HG03060 (cell line): ENCODE results near the gene CFAP46.

ENCODE experiments used
- ATAC-seq: cut with Tn5 transposase; IDR thresholded peaks from one replicate; pipeline ENCODE4 v1.9.1; 2021; ENCODE audit warnings: low read depth, moderate number of reproducible peaks; ENCODE audit not compliant: unreplicated experiment

Gene CFAP46

DNA sequence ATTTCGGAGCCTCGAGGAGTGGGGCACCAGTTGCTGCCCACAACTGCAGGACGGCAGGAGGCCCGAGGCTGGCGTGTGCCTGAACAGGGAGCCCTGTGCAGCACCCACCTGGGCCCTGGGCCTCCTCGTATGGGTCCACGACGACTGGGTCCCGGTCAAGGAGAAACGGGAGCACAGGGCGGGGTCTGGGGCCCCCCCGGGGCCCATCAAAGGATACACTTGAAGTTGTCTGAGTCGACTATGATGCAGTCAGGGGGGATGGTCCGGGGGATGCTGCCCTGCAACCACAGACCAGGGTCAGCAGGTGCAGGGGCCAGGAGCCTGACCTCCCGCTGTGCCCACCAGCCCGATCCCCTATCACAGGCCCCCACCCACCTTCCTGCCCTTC is 127.9 kb downstream of the CFAP46 start:
- no peak for ATAC-seq

DNA sequence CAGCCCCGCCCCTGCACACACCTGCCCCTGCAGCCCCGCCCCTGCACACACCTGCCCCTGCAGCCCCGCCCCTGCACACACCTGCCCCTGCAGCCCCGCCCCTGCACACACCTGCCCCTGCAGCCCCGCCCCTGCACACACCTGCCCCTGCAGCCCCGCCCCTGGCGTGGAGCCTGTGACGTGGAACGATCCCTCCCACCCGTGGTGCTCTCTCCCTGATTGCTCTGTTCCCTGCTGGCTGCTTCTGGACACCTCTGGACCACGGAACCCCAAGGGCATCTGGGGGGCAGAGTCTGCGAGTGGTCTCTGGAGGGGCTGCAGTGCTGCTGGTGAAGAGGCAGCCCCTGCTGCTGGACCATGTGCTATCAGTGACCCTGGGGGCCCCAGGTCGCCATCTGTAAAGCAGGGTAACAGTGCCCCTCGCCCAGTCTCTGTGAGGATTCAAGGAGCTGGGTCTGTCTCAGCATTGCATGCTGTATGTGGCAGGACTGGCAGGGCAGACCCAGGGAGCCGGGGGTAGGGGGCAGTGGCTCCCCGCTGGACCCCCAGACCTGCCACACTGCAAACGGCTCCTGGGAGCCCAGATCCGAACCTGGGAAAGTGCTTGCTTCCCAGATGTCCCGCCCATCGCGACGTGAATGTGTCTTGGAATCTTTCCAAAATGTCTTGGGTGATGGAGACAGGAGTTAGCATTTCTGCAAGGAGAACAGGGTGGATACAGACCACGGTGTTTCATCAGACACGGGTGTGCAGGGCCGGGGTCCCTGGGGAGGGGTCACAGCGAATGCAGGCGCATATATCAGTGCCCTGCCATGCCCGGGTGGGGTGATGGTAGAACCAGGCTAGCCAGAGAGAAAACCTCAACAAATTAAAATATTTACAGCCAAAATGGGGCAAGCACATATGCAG is 128.6 kb downstream of the CFAP46 start:
- ATAC-seq: no peak

DNA sequence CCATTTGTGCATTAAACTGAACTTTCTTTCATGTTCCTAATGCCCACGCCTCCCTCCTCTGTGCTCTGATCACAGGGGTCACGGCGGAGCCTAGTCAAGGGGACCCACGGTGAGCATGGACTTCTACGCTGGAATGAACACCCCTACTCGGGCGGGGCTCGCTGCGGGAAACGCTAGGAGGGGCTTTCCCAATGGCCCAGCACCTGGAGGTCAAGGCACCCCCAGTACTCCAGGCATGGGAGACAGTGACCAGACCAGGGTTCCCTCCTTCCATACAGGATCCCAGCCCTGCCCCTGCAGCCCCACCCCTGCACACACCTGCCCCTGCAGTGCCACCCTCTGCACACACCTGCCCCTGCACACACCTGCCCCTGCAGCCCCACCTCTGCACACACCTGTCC is 129.4 kb downstream of the CFAP46 start:
- no peak for ATAC-seq

- no peak for ATAC-seq
Measured at GRCh38 chr10:132812520-132812919, 129.8 kb downstream of the CFAP46 start.

- ATAC-seq: no peak
Measured at GRCh38 chr10:132811891-132812481, 130.4 kb downstream of the CFAP46 start.

DNA sequence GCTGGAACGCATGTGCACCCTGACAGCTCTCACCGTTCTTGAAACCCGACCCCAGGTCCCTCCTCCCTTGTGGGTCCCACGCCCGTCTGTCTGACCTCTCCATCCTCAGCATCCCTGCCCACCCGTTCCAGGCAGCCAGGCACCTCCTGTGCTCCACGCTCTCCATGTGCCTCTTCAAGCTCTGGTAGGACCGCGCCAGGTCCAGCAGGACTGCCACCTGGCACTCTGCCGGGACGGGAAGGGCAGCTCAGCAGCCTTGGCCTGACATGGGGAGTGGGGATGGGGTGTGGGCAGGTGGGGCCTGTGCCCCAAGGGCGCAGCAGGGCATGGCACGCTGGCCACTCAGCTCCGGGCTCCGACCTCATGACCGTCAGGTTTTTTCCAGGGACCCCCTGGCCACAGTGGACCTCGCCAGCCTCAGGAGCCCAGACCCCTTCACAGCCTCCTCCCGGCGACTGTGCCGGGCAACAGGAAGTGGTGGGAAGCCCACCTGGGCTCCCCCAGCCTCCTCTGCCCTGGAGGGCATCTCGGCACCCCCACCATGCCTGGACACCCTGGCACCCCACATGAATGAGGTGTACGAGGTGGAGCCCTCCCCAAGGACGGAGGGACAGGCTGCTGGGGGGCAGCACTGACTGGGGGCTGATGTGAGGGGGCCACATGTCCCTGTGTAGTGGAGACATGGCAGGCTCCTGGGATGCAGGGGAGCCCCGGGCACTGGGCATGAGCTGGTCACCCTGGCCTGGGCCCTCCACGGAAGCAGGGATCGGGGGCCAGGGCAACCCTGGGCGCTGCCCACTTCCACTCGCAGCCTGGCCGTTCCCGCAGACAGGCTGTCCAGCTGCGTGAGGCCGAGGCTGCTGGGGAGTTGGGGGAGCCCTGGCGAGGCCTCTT is 131.3 kb downstream of the CFAP46 start:
- ATAC-seq: no peak

DNA sequence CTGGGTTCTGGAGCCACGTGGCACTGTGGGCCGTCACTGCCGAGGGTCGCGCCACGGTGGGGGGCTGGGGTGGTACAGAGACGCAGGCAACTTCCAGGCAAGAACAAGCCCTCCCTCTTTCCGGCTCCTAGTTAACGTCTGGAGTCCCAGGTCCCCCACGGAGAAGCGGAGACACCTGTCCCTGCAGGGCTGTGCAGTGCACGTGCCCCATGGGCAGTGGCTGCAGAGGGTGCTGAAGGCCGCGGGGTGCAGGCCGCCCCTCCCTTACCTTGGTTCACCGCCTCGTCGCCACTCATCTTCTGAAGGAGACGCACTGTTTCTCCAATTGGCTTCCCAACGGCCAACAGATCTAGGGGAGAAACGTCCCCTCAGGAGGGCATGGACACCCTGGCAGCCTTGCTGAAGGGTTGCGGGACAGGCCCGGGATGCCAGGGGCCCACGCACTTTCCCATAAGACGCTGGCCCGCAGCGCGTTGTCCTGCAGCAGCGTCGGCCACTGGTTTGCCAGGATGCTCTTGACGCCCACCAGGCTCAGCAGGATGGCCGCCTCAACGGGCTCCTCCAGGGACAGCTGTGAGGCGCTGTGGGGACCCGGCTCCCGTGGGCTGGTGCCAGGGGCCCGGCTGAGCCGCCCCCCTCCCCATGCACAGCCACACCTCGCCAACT is 132.1 kb downstream of the CFAP46 start:
- ATAC-seq: no peak

DNA sequence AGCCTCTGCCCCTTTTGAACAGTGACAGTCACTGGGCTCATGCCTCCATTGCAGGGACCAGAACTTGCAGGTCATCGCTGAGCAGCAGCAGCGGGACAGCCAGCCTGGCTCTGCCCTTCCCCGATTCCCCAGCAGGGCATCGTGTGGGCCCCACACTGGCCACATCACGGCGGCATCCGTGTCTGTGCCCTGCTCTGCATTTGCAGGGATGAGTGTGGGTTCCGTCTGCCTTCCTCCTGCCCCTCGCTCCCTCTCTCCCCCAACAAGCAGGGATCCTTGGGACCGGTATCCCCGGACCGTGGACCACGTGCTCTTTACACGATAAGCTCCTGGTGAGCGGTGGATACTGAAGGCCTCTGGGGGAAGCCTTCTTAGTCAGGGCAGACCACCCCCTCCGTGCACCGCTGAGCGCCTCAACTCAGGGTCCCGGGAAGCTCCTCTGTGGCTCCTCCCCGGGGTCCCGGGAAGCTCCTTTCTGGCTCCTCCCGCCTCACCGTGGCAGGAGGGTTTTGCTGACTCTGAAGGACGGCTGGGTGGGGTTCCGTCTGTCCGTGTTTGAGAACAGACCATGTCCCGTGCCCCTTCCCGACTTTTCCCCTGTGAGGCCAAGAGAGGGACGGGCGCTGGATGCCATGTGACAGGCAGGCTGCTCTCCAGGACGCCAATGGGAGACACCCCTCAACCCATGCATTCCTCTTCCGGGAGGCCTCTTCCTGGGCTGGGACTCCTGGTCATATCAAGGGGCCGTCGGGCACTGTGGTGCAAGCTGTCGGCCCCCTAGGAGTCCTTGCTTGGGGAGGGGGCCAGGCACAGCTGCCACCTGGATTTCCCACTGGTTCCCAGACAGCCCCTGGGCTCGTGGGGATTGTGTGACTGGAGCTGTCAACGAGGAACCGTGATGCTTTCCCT is 132.9 kb downstream of the CFAP46 start:
- ATAC-seq: no peak

DNA sequence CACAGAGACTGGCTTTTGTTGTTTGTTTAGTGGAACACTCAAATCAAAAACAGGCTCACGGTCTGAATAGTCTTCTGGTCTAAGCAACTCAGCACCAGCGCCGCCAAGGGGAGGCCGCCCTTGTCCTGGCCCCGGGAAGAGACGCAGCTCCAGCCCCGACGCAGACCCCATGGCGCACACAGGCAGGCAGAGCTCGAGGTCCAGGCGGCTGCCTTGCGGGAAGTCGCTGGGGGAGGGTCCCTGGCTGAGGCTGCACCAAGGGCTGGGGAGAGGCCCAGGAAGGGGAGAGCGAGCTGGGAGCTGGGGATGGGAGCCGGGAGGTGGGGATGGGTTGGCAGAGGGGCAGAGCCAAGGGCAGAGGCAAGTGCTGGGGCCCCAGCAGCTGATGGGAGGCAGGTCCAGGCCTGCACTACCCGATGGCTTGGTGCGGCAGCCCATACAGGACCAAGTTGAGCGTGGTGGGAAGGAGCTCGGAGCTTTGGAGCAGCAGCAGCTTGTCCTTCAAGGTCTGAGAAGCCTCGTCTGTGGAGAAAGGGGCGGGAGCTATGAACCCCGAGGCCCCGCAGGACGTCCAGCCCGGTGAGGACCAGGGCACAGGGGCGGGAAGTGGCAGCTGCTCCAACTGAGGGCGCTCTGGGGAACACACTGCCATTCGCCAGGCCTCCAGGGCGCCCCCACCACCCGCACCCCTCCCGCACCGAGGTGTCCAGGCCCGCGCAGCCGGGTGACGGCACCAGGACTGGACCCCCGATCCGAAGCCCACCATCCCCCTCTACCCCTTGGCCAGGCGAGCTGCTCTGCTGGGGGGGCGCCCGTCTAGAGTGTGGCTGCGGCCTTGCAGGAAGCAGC is 133.8 kb downstream of the CFAP46 start:
- no peak for ATAC-seq

- ATAC-seq: no peak
Measured at GRCh38 chr10:132807621-132808049, 134.7 kb downstream of the CFAP46 start.

- no peak for ATAC-seq
Measured at GRCh38 chr10:132806561-132807003, 135.8 kb downstream of the CFAP46 start.

DNA sequence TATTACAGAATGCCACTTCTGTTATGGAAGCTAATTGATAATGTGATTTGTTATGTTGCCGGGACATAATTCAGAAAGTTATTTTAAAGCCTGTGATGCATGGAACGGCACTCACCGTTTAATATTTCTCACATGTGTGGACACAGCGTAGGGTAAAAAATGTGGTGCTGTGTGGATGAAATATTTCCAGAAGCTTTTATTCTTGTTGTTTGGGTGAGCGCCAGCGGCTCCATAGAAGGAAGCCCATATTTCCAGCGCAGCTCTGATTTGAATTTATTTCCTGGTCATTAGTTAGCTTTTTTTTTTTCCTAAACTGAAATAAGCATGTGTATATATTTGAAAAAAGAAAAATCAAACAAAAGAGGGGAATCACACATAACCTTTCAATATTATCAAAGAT is 136.3 kb downstream of the CFAP46 start:
- no peak for ATAC-seq

GRCh38 chr10:132805599-132805998 is 136.8 kb downstream of the CFAP46 start:
- no peak for ATAC-seq

GRCh38 chr10:132804785-132805426 is 137.5 kb downstream of the CFAP46 start:
- no peak for ATAC-seq

GRCh38 chr10:132804287-132804686 is 138.1 kb downstream of the CFAP46 start:
- ATAC-seq: no peak

- no peak for ATAC-seq
Measured at GRCh38 chr10:132803416-132804210, 138.8 kb downstream of the CFAP46 start.

DNA sequence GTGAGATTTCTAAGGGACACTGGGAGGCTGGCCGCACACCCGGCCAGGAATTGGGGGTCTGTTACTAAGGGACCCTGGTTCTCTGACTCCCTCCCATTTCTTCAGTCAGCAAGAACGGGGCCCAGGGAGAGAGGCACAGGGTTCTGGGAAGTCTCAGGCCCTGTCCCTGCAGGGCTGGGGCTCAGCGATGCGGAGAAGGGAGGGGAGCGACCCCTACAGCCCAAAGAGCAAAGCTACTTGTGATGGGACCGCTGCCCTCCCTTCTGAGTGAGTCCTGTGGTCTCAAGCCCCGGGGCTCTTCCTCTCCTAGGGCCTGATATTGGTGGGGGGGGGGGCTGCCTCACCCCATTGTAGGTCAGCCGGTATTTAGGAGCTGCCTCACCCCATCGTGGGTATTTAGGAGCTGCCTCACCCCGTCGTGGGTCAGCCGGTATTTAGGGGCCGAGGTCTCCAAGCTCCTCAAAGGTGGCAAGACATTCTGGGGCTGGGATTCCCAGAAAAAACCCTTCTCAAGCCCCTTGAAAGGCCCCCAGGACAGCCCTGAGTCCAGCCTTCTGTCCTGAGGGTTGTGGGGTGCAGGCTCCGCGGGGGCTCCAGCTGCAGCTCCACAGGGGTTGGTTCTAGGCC is 139.6 kb downstream of the CFAP46 start:
- no peak for ATAC-seq
